ENCODE data around the gene MYL2.

DNA sequence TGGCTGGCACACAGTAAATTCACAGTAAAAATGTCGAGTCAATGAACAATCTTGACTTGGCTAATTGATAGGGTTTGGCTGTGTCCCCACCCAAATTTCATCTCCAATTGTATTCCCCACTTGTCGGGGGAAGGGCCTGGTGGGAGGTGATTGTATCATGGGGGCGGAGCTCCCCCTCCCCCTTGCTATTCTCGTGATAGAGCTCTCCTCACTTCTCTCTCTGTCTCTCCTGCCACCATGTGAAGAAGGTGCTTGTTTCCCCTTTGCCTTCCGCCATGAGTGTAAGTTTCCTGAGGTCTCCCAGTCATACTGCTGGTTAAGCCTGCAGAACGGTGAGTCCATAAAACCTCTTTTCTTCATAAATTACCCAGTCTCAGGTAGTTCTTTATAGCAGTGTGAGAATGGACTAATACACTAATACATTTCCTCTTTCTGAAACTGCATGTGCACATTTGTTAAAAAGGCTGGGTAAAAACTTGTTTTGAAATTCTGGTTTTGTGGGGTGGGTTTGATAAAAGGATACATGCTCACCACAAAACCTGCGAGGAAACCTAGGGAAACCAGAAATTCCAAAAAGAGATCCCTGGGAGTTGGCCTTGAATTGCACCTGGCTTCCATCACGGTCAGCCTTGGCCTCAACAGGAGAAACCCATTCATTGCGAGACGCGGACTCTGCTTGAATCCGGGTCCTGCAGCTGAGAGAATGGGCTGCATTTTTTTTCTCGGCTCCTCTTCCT is 16.2 kb upstream of the MYL2 start:
- TF ChIP-seq EP300 (IDR thresholded peaks at IDR 0.05) (no peak), POLR2A (IDR thresholded peaks at IDR 0.05) (no peak)

Measured in upper lobe of left lung (tissue), 4 donors.